BLaER1 (cell line): ENCODE results near the gene ATP6V0D1.
"Not testable (repeated sequence)": the region's sequence is repeated elsewhere in the genome, so short reads cannot be mapped to it uniquely, and the experiment has no call there.

ENCODE experiments used
- H3K27ac ChIP-seq: shearing (Covaris generic); formaldehyde crosslinking; 2 replicates; pipeline ENCODE4 v1.8.1; 2022
- H3K27me3 ChIP-seq: shearing (Covaris generic); formaldehyde crosslinking; 2 replicates; pipeline ENCODE4 v1.8.1; 2022
- H3K36me3 ChIP-seq: shearing (Covaris generic); formaldehyde crosslinking; 2 replicates; pipeline ENCODE4 v1.8.1; 2022
- H3K4me1 ChIP-seq: shearing (Covaris generic); formaldehyde crosslinking; 2 replicates; pipeline ENCODE4 v1.8.1; 2022
- H3K4me2 ChIP-seq: shearing (Covaris generic); formaldehyde crosslinking; 2 replicates; pipeline ENCODE4 v1.8.1; 2022
- H3K4me3 ChIP-seq: shearing (Covaris generic); formaldehyde crosslinking; 2 replicates; pipeline ENCODE4 v1.8.1; 2022
- H3K9ac ChIP-seq: shearing (Covaris generic); formaldehyde crosslinking; 2 replicates; pipeline ENCODE4 v1.8.1; 2022
- H3K9me3 ChIP-seq: shearing (Covaris generic); formaldehyde crosslinking; 2 replicates; pipeline ENCODE4 v1.8.1; 2022
- H4K20me1 ChIP-seq: shearing (Covaris generic); formaldehyde crosslinking; 2 replicates; pipeline ENCODE4 v1.8.1; 2022
- Cebpa-rat ChIP-seq: shearing (Covaris generic); IDR thresholded peaks from 2 replicates; pipeline ENCODE4 v1.8.1; 2022

Gene ATP6V0D1

GRCh38 chr16:67521095-67521804 lies 40.3 kb upstream of the ATP6V0D1 start:
- H3K9ac ChIP-seq, result peak overlapping the region; percentile 64; the same call in 1 of the 2 replicates
- peak overlapping the region; percentile 91 for H3K27ac ChIP-seq
- H3K4me1 ChIP-seq, result peaks cover 90% of the 10 kb centered on the region
- H3K4me2 ChIP-seq, result peak overlapping the region; percentile 93
- H3K36me3 ChIP-seq, result no peaks in the 10 kb centered on the region
- no peaks in the 10 kb centered on the region for H3K9me3 ChIP-seq
- peak overlapping the region; percentile 61 for H3K4me3 ChIP-seq
- TF ChIP-seq Cebpa-rat, result no peak
- H4K20me1 ChIP-seq, result no peaks in the 10 kb centered on the region
- H3K27me3 ChIP-seq, result no peaks in the 10 kb centered on the region

- H3K27me3 ChIP-seq, result no peaks in the 10 kb centered on the region
- peak overlapping the region; percentile 91 for H3K27ac ChIP-seq
- no peaks in the 10 kb centered on the region for H3K9me3 ChIP-seq
- no peaks in the 10 kb centered on the region for H4K20me1 ChIP-seq
- TF ChIP-seq Cebpa-rat, result no peak
- peak overlapping the region; percentile 74 for H3K9ac ChIP-seq
- H3K4me3 ChIP-seq, result peak overlapping the region; percentile 49; the same call in 1 of the 2 replicates
- H3K4me1 ChIP-seq, result peaks cover 90% of the 10 kb centered on the region
- H3K36me3 ChIP-seq, result no peaks in the 10 kb centered on the region
- H3K4me2 ChIP-seq, result peak overlapping the region; percentile 93
These were observed 38.3 kb upstream of the ATP6V0D1 start for GRCh38 chr16:67519242-67519641.

- H3K4me3 ChIP-seq, result peak overlapping the region; percentile 49
- peak overlapping the region; percentile 91 for H3K27ac ChIP-seq
- H3K9me3 ChIP-seq, result no peaks in the 10 kb centered on the region
- TF ChIP-seq Cebpa-rat, result no peak
- H3K4me2 ChIP-seq, result peak overlapping the region; percentile 93
- H3K36me3 ChIP-seq, result no peaks in the 10 kb centered on the region
- no peaks in the 10 kb centered on the region for H4K20me1 ChIP-seq
- H3K4me1 ChIP-seq, result peaks cover 90% of the 10 kb centered on the region
- peak overlapping the region; percentile 74 for H3K9ac ChIP-seq
- H3K27me3 ChIP-seq, result no peaks in the 10 kb centered on the region
These were observed 37.7 kb upstream of the ATP6V0D1 start for GRCh38 chr16:67518676-67519075.

GRCh38 chr16:67517661-67518423 lies 36.9 kb upstream of the ATP6V0D1 start:
- Histone ChIP-seq H4K20me1 (no peaks in the 10 kb centered on the region), H3K27me3 (no peaks in the 10 kb centered on the region), H3K36me3 (no peaks in the 10 kb centered on the region), H3K27ac (peak overlapping the region; percentile 91), H3K4me3 (peak overlapping the region; percentile 49), H3K9ac (peak overlapping the region; percentile 74), H3K9me3 (no peaks in the 10 kb centered on the region), H3K4me2 (peak overlapping the region; percentile 93), H3K4me1 (peaks cover 94% of the 10 kb centered on the region)
- TF ChIP-seq Cebpa-rat, result no peak

GRCh38 chr16:67517155-67517445 lies 36.1 kb upstream of the ATP6V0D1 start:
- H3K4me1 ChIP-seq, result peaks cover 86% of the 10 kb centered on the region
- TF ChIP-seq Cebpa-rat, result no peak
- peak overlapping the region; percentile 36; the same call in 1 of the 2 replicates for H3K9ac ChIP-seq

GRCh38 chr16:67516296-67517154 lies 35.6 kb upstream of the ATP6V0D1 start:
- Histone ChIP-seq H3K4me3 (no peak overlapping the region), H4K20me1 (no peaks in the 10 kb centered on the region), H3K9ac (peak overlapping the region; percentile 36; the same call in 1 of the 2 replicates), H3K4me2 (peak overlapping the region; percentile 93), H3K4me1 (peaks cover 81% of the 10 kb centered on the region), H3K27me3 (no peaks in the 10 kb centered on the region), H3K27ac (peak overlapping the region; percentile 91), H3K36me3 (no peaks in the 10 kb centered on the region), H3K9me3 (no peaks in the 10 kb centered on the region)
- TF ChIP-seq Cebpa-rat, result no peak

More at GRCh38 chr16:67517155-67517445, 36.1 kb upstream of the ATP6V0D1 start:
- peak overlapping the region; percentile 91 for H3K27ac ChIP-seq
- H3K4me2 ChIP-seq, result peak overlapping the region; percentile 93
- no peaks in the 10 kb centered on the region for H3K27me3 ChIP-seq
- no peaks in the 10 kb centered on the region for H3K36me3 ChIP-seq
- no peak overlapping the region for H3K4me3 ChIP-seq
- H3K9me3 ChIP-seq, result no peaks in the 10 kb centered on the region
- no peaks in the 10 kb centered on the region for H4K20me1 ChIP-seq

- Histone ChIP-seq H3K4me2 (peak overlapping the region; percentile 93), H3K9me3 (no peaks in the 10 kb centered on the region), H3K27me3 (no peaks in the 10 kb centered on the region), H4K20me1 (no peaks in the 10 kb centered on the region), H3K9ac (no peak overlapping the region), H3K36me3 (no peaks in the 10 kb centered on the region), H3K4me3 (no peak overlapping the region), H3K27ac (peak overlapping the region; percentile 59), H3K4me1 (peaks cover 64% of the 10 kb centered on the region)
- peak; percentile 82; the same call in 1 of the 2 replicates for TF ChIP-seq Cebpa-rat
These were observed 33.4 kb upstream of the ATP6V0D1 start for GRCh38 chr16:67514382-67514828.

- Histone ChIP-seq H3K27ac (0 out of 2 replicates have a peak overlapping the region, but pooled peaks have one; percentile 6), H3K4me2 (peak overlapping the region; percentile 93)
- H3K36me3 ChIP-seq, result not testable (repeated sequence)
These were observed 32.9 kb upstream of the ATP6V0D1 start for GRCh38 chr16:67513892-67514291.

GRCh38 chr16:67509016-67509415 lies 28.1 kb upstream of the ATP6V0D1 start:
- H3K27me3 ChIP-seq, result no peaks in the 10 kb centered on the region

More at GRCh38 chr16:67513892-67514291, 32.9 kb upstream of the ATP6V0D1 start:
- not testable (repeated sequence) for H4K20me1 ChIP-seq, H3K9ac ChIP-seq, H3K9me3 ChIP-seq, H3K4me3 ChIP-seq, H3K27me3 ChIP-seq
- peaks cover 59% of the 10 kb centered on the region for H3K4me1 ChIP-seq

More at GRCh38 chr16:67509016-67509415, 28.1 kb upstream of the ATP6V0D1 start:
- Histone ChIP-seq H3K9ac (no peak overlapping the region), H3K4me1 (peaks cover 22% of the 10 kb centered on the region), H3K27ac (no peak overlapping the region), H4K20me1 (no peaks in the 10 kb centered on the region), H3K36me3 (no peaks in the 10 kb centered on the region), H3K9me3 (no peaks in the 10 kb centered on the region), H3K4me2 (no peak overlapping the region), H3K4me3 (no peak overlapping the region)
- no peak for TF ChIP-seq Cebpa-rat
